ENCODE results near the gene KRT16. TPM values are rescaled to one million over a fixed set of nuclear protein-coding genes. Genes with fewer than 3 reads are reported as not detected.
"Not testable (repeated sequence)": the region's sequence is repeated elsewhere in the genome, so short reads cannot be mapped to it uniquely, and the experiment has no call there.

KRT16 gene
- polyA plus RNA-seq, 3 donors, result not detected

GRCh38 chr17:41610965-41611640, 1.5 kb downstream of the KRT16 start:
- no peak overlapping the region for H3K4me3 Mint-ChIP-seq
- WGBS (ENCODE audit: insufficient coverage), result 94% methylated on average over 23 of the region's 25 CpGs

GRCh38 chr17:41610061-41610517, 2.5 kb downstream of the KRT16 start:
- intact Hi-C loops (cut with micrococcal nuclease); H3K4me3 ChIP-seq (replicated peaks in 1 of 3; ENCODE audit: low read depth in 2 of 3, low read length in 3 of 3); H3K79me2 ChIP-seq (ENCODE audit: insufficient read depth, low read length); H3K4me1 Mint-ChIP-seq; H3K27ac ChIP-seq (ENCODE audit: low read depth in 1 of 2, low read length in 2 of 2); H3K36me3 Mint-ChIP-seq; H3K4me1 ChIP-seq (ENCODE audit: control insufficient read depth in 1 of 2, insufficient read depth in 2 of 2, low read length in 2 of 2); H4K20me1 ChIP-seq (ENCODE audit: insufficient read depth, low read length); H3K4me3 Mint-ChIP-seq; H3K4me2 ChIP-seq (replicated peaks; ENCODE audit: extremely low read depth, low read length, poor library complexity, severe bottlenecking); H3K27me3 ChIP-seq (ENCODE audit: control insufficient read depth in 2 of 2, insufficient read depth in 2 of 2, low read length in 2 of 2); H3K27ac Mint-ChIP-seq; H2AFZ ChIP-seq (ENCODE audit: insufficient read depth, low read depth, low read length, poor library complexity, severe bottlenecking); H3K36me3 ChIP-seq (replicated peaks in 1 of 2; ENCODE audit: control insufficient read depth in 1 of 2, insufficient read depth in 2 of 2, low read length in 2 of 2); H3K9ac ChIP-seq (ENCODE audit: insufficient read depth, low read length, poor library complexity, severe bottlenecking); DNase-seq: not testable (repeated sequence)
- peaks cover 7 to 11% of the 10 kb centered on the region in 2 donors for H3K9me3 ChIP-seq (replicated peaks in 1 of 2; ENCODE audit: control insufficient read depth in 1 of 2, insufficient read depth in 1 of 2, low read length in 2 of 2)
- H3K27me3 Mint-ChIP-seq (ENCODE audit: low read depth in 3 of 3), result peaks cover 9 to 11% (median 10%) of the 10 kb centered on the region in 3 donors
- WGBS (ENCODE audit: insufficient coverage), result 21% methylated on average over 7 of the region's 10 CpGs
- peaks cover 13 to 18% (median 15%) of the 10 kb centered on the region in 7 donors for H3K9me3 Mint-ChIP-seq

More at GRCh38 chr17:41610965-41611640, 1.5 kb downstream of the KRT16 start:
- no peak overlapping the region for H3K27ac Mint-ChIP-seq
- H3K4me1 Mint-ChIP-seq, result no peaks in the 10 kb centered on the region
- no peak overlapping the region for H3K4me2 ChIP-seq (replicated peaks; ENCODE audit: extremely low read depth, low read length, poor library complexity, severe bottlenecking)
- no peak overlapping the region for H3K4me3 ChIP-seq (replicated peaks in 1 of 3; ENCODE audit: low read depth in 2 of 3, low read length in 3 of 3)
- H3K27me3 Mint-ChIP-seq (ENCODE audit: low read depth in 3 of 3), result peaks cover 8 to 11% (median 10%) of the 10 kb centered on the region in 3 donors
- peaks cover 11 to 16% (median 14%) of the 10 kb centered on the region in 7 donors for H3K9me3 Mint-ChIP-seq
- H3K36me3 ChIP-seq (replicated peaks in 1 of 2; ENCODE audit: control insufficient read depth in 1 of 2, insufficient read depth in 2 of 2, low read length in 2 of 2), result no peaks in the 10 kb centered on the region
- H3K27me3 ChIP-seq (ENCODE audit: control insufficient read depth in 2 of 2, insufficient read depth in 2 of 2, low read length in 2 of 2), result no peaks in the 10 kb centered on the region
- no peaks in the 10 kb centered on the region for H3K79me2 ChIP-seq (ENCODE audit: insufficient read depth, low read length)
- TF ChIP-seq, protein P1, sequence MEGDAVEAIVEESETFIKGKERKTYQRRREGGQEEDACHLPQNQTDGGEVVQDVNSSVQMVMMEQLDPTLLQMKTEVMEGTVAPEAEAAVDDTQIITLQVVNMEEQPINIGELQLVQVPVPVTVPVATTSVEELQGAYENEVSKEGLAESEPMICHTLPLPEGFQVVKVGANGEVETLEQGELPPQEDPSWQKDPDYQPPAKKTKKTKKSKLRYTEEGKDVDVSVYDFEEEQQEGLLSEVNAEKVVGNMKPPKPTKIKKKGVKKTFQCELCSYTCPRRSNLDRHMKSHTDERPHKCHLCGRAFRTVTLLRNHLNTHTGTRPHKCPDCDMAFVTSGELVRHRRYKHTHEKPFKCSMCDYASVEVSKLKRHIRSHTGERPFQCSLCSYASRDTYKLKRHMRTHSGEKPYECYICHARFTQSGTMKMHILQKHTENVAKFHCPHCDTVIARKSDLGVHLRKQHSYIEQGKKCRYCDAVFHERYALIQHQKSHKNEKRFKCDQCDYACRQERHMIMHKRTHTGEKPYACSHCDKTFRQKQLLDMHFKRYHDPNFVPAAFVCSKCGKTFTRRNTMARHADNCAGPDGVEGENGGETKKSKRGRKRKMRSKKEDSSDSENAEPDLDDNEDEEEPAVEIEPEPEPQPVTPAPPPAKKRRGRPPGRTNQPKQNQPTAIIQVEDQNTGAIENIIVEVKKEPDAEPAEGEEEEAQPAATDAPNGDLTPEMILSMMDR (IDR thresholded peaks at IDR 0.05), result no peak
- H3K9me3 ChIP-seq (replicated peaks in 1 of 2; ENCODE audit: control insufficient read depth in 1 of 2, insufficient read depth in 1 of 2, low read length in 2 of 2), result peaks cover 7 to 11% of the 10 kb centered on the region in 2 donors
- no peak overlapping the region for H3K9ac ChIP-seq (ENCODE audit: insufficient read depth, low read length, poor library complexity, severe bottlenecking)
- intact Hi-C loops (cut with micrococcal nuclease), result no loop called here
- no peaks in the 10 kb centered on the region for H3K4me1 ChIP-seq (ENCODE audit: control insufficient read depth in 1 of 2, insufficient read depth in 2 of 2, low read length in 2 of 2)
- no peaks in the 10 kb centered on the region for H3K36me3 Mint-ChIP-seq
- no peak overlapping the region for H2AFZ ChIP-seq (ENCODE audit: insufficient read depth, low read depth, low read length, poor library complexity, severe bottlenecking)
- no peak for DNase-seq
- no peaks in the 10 kb centered on the region for H4K20me1 ChIP-seq (ENCODE audit: insufficient read depth, low read length)
- no peak overlapping the region for H3K27ac ChIP-seq (ENCODE audit: low read depth in 1 of 2, low read length in 2 of 2)

DNA sequence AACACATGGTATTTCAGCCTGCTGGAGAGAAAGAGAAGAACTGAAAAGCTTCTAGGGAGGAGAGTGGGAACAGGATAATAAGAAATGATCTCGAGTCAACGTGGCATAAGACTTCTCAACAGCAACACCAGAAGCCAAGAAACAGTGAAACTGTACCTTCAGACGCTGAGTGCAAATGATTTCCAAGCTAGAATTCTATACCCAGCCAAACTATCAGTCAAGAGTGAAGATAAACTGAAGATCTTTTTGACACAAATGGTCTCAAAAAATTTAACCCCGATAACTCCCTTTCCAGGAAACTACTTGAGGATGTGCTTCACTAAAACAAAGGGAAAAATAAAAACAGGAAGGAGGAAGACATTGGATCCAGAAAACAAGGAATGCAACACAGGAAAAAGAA, 5.6 kb downstream of the KRT16 start:
- H3K27ac Mint-ChIP-seq; intact Hi-C loops (cut with micrococcal nuclease); H3K4me2 ChIP-seq (replicated peaks; ENCODE audit: extremely low read depth, low read length, poor library complexity, severe bottlenecking); H3K36me3 ChIP-seq (replicated peaks in 1 of 2; ENCODE audit: control insufficient read depth in 1 of 2, insufficient read depth in 2 of 2, low read length in 2 of 2); DNase-seq; H3K36me3 Mint-ChIP-seq; H3K4me3 Mint-ChIP-seq; H4K20me1 ChIP-seq (ENCODE audit: insufficient read depth, low read length); H3K4me1 ChIP-seq (ENCODE audit: control insufficient read depth in 1 of 2, insufficient read depth in 2 of 2, low read length in 2 of 2); H3K27ac ChIP-seq (ENCODE audit: low read depth in 1 of 2, low read length in 2 of 2); H2AFZ ChIP-seq (ENCODE audit: insufficient read depth, low read depth, low read length, poor library complexity, severe bottlenecking); H3K9ac ChIP-seq (ENCODE audit: insufficient read depth, low read length, poor library complexity, severe bottlenecking); H3K79me2 ChIP-seq (ENCODE audit: insufficient read depth, low read length); H3K4me1 Mint-ChIP-seq; H3K4me3 ChIP-seq (replicated peaks in 1 of 3; ENCODE audit: low read depth in 2 of 3, low read length in 3 of 3); H3K27me3 ChIP-seq (ENCODE audit: control insufficient read depth in 2 of 2, insufficient read depth in 2 of 2, low read length in 2 of 2): not testable (repeated sequence)
- H3K9me3 ChIP-seq (replicated peaks in 1 of 2; ENCODE audit: control insufficient read depth in 1 of 2, insufficient read depth in 1 of 2, low read length in 2 of 2), result peaks cover 7 to 11% of the 10 kb centered on the region in 2 donors
- peaks cover 13 to 18% (median 15%) of the 10 kb centered on the region in 7 donors for H3K9me3 Mint-ChIP-seq
- WGBS (ENCODE audit: insufficient coverage), result 100% methylated on average over 1 of the region's 4 CpGs
- H3K27me3 Mint-ChIP-seq (ENCODE audit: low read depth in 3 of 3), result peaks cover 6 to 11% (median 7%) of the 10 kb centered on the region in 3 donors

Measured in CD14-positive monocyte (primary cell).